Measurements from ENCODE around the gene THADA.
"Not testable (repeated sequence)": the region's sequence is repeated elsewhere in the genome, so short reads cannot be mapped to it uniquely, and the experiment has no call there.

THADA gene

DNA sequence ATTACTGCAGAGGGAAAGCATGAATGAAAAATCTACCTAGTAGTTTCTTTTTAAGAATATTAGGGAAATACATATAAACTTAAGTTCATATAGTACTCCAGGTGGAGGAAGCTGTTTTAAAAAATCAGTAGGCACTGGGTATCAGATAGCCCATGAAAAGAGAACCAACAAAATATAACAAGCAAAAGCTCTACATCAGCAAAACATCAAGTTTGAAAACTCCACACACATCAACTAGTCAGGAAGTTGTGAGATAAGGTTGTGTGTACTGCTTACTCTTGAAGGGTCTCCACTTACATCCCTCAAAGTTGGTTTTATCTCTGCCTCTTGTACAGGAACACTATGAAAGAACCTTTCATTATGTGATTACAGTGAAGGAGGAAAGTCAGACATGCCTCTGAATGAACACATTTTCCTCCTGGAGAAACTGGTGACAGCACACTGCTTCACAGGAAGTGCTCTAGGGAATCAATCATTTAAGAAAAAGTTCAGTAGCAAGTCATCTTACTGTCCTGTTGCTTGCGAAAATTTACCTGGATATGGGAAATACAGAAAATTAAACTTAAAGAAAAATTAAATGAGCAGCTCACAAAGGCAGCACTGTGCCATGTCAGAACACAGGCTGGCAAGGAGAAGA, 57.7 kb downstream of the THADA start:
- DNase-seq, result no peak
- ATAC-seq, result no peak

DNA sequence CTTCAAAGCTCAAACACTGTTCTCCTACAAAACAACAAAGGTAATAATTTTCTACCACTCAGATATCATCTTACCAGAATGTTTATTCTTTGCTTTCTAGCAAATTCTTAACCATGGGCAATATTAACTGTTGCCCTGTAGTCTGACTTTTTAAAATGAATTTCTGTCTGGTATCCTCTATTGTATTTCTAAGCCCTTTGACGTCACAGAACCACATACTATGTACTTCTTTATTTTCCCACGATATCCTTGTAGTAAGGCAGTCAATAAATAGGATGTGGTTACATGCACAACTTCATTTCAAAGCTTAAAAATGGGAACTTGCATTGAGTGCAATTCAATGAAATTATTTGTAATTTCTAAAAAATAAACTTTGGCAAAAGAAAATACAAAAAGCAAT, 58.7 kb downstream of the THADA start:
- no peak for DNase-seq
- no peak for ATAC-seq

GRCh38 chr2:43534569-43534968, 61.3 kb downstream of the THADA start:
- DNase-seq, result no peak
- ATAC-seq, result no peak

- DNase-seq, ATAC-seq: not testable (repeated sequence)
These were observed 63.3 kb downstream of the THADA start for GRCh38 chr2:43532572-43532971.

GRCh38 chr2:43531251-43531650, 64.6 kb downstream of the THADA start:
- no peak for DNase-seq
- ATAC-seq, result no peak

GRCh38 chr2:43526994-43527393, 68.8 kb downstream of the THADA start:
- DNase-seq, result no peak
- no peak for ATAC-seq

DNA sequence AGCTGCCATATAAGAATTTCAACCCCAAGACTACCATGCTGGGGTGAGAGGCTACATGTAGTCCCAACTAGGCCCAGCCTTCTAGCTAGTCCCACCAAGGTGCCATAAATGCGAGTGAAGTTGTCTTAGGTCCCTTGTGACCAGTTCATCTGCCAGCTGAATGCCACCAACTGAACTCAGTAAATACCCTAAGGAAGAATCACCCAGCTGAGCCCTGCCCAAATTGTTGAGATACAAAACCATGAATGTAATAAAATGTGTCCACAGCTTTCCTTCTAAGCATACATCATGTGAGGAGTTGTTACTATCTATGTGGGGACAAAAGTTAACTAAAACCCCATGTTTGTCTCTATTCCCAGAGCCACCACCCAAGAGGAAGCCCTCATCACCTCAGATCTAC, 70.3 kb downstream of the THADA start:
- ATAC-seq (no peak), DNase-seq (no peak)

GRCh38 chr2:43524177-43524965, 71.5 kb downstream of the THADA start:
- DNase-seq, result no peak
- ATAC-seq, result no peak

DNA sequence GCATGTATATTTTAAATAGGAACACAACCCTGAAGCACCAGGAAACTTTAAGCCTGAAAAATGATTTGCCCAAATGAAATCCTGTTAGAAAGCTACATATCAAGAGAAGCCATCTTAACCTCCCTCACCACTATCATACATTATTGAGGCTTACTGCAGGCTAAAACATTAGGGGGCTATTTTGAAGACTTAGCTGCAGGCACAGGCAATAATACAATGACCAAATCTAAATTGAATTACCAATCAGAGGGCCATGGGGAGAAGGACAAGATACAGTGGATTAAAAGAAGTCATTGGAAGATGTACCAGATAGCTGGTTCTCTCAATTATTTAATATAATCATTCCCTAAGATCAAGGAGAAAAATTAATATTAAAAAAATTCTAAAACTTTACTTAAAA, 73.7 kb downstream of the THADA start:
- ATAC-seq, result no peak
- DNase-seq, result no peak

GRCh38 chr2:43521568-43521967, 74.3 kb downstream of the THADA start:
- ATAC-seq, result no peak
- DNase-seq, result no peak

DNA sequence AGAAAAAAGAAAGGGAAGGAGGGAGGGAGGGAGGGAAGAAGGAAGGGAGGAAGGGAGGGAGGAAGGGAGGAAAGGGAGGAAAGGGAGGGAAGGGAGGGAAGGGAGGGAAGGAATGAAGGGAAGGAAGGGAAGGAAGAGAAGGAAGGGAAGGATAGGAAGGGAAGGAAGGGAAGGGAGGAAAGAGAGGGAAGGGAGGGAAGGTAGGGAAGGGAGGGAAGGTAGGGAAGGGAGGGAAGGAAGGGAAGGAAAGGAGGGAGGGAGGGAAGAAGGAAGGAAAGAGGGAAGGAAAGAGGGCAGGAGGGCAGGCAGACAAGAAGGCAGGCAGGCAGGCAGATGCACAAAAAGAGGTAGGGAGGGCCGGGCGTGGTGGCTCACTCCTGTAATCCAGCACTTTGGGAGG, 74.9 kb downstream of the THADA start:
- no peak for DNase-seq
- no peak for ATAC-seq

- no peak for ATAC-seq
- no peak for DNase-seq
These were observed 76.1 kb downstream of the THADA start for GRCh38 chr2:43519643-43520221.

- no peak for DNase-seq
These were observed 77.1 kb downstream of the THADA start for GRCh38 chr2:43518718-43519117.

GRCh38 chr2:43518181-43518580, 77.7 kb downstream of the THADA start:
- DNase-seq (no peak), ATAC-seq (no peak)

More at GRCh38 chr2:43518718-43519117, 77.1 kb downstream of the THADA start:
- no peak for ATAC-seq

GRCh38 chr2:43515807-43516497, 79.9 kb downstream of the THADA start:
- DNase-seq, result no peak
- peak; percentile 23 for ATAC-seq

- ATAC-seq, result no peak
- DNase-seq, result no peak
These were observed 80.6 kb downstream of the THADA start for GRCh38 chr2:43515248-43515647.

DNA sequence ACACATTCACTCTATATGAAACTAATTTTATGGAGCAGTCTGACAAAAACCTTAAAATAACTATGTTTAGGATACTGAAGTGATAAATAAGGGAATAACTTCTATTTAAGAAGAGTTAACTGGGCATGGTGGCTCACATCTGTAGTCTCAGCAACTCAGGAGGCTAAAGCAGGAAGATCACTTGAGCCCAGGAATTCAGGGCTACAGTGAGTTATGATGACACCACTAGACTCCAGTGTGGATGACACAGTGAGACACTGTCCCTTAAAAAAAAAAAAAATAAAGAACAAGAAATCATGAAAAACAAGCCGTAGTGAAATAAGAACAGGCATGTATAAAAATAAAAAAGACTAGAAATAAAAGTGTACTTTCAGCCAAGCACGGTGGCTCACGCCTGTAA, 82.0 kb downstream of the THADA start:
- ATAC-seq, result no peak
- no peak for DNase-seq

DNA sequence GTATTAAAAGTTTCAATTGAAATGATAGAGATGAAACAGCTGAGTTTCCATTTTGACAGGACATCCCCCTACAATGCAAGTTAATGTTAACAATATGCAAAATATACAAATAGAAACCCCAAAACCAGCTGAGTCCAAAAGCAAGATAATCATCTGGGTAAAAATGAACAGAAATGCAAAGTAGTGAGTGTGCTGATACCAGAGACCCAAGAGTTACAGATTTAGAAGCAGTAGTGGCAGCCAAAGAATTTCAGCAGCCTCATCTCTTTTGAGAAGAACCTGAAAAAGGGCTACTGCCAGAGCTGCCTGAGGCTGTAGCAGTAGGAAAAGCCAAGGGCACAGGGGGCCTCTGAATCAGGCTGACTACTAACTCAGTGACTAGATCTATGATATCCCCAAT, 82.6 kb downstream of the THADA start:
- ATAC-seq, result no peak
- no peak for DNase-seq

DNA sequence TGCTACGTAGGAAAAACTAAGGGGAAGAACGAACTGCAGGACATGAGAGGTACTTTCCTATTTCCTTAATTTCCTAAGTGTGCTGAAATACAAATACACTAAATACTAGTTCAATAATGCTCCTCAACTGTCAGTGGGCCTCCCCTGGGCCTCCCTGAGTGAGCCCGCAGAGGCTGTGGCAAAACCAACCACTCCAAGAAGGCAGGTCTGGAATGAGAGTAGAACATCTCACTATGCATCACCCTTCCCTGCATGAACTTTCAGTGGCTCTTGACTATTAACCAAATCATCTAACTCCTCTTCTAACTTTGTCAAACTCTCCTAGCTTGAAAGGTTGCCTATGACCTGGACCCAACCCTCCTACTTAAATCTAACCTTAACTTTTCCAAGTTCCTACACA, 84.6 kb downstream of the THADA start:
- ATAC-seq (no peak), DNase-seq (no peak)

DNA sequence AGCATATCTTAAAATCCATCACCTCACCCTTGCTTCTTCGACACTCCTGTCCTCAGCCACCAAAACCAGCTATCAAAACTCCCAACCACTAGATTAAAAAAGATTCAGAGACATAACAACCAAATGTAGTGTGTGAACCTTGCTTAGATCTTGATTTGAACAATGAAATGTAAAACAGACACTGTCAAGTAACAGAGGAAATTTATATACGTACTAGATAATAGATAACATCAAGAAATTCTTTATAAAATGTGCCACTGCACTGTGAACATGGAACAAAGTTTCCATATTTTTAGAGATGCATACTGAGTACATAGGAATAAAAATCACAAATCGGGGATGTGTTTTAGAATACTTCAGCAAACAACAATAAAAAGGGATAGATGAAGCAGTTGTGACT, 86.0 kb downstream of the THADA start:
- no peak for ATAC-seq
- no peak for DNase-seq

GRCh38 chr2:43508209-43508608, 87.6 kb downstream of the THADA start:
- ATAC-seq (peak; percentile 91), DNase-seq (no peak)

DNA sequence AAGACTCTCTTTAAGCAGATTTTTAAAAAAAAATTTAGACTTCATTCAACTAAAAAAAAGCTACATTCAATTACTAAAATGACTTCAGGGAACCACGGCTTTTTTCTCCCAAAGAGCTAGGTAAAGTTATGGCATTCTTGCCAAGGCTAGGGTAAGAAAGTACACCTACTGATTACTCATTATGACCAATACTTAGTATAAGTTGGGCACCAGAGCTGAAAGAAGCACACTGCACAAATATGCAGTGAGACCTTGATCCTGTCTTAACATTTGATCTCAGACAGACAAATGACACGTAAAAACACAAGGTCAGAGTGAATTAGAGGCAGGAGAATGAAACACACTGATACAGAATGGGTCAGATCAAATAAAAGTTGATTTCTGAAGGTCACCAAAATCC, 88.7 kb downstream of the THADA start:
- DNase-seq (no peak), ATAC-seq (no peak)

- ATAC-seq (no peak), DNase-seq (no peak)
These were observed 100.1 kb downstream of the THADA start for GRCh38 chr2:43495727-43496126.

All from stimulated activated naive CD8-positive, alpha-beta T cell treated with anti-CD3 and anti-CD28 coated beads, Interleukin-15, Interleukin-2, amounts not matched to agents 100 U/mL and 50 U/mL, for 24 hours (primary cell).